ENCODE measurements around the gene ZNF224.

Gene ZNF224

GRCh38 chr19:44156475-44156874 is 62.3 kb downstream of the ZNF224 start:
- Histone ChIP-seq H2AFZ (ENCODE audit: low read depth, low read length) (no peak overlapping the region), H3K4me1 (ENCODE audit: insufficient read depth, low read length) (no peaks in the 10 kb centered on the region), H3K27me3 (ENCODE audit: insufficient read depth, low read length) (no peaks in the 10 kb centered on the region), H3K9me3 (ENCODE audit: low read length) (peaks cover 37% of the 10 kb centered on the region), H3K36me3 (ENCODE audit: insufficient read depth, low read length) (peaks cover 57% of the 10 kb centered on the region), H3K4me3 (ENCODE audit: low read length) (no peak overlapping the region)
